LNCAP (cell line): Measurements from ENCODE around the gene SHC2.

Experiments used
- TF ChIP-seq, protein P1 (sequence below): fragments of 450-650 bp; IDR thresholded peaks from 2 replicates; pipeline ENCODE4 v1.5.1; 2017; ENCODE audit warnings: mild to moderate bottlenecking

The SHC2 gene

DNA sequence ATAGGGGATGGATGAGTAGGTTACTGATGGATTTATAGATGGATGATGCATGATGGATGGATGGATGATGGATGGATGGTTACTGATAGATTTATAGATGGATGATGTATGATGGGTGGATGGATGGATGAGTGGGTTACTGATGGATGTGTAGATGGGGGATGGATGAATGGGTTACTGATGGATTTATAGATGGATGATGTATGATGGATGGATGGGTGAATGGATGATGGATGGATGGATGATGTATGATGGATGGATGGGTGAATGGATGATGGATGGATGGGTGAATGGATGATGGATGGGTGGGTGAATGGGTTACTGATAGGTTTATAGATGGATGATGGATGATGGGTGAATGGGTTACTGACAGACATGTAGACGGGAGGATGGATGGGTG is 45.5 kb downstream of the SHC2 start:
- TF ChIP-seq, protein P1, sequence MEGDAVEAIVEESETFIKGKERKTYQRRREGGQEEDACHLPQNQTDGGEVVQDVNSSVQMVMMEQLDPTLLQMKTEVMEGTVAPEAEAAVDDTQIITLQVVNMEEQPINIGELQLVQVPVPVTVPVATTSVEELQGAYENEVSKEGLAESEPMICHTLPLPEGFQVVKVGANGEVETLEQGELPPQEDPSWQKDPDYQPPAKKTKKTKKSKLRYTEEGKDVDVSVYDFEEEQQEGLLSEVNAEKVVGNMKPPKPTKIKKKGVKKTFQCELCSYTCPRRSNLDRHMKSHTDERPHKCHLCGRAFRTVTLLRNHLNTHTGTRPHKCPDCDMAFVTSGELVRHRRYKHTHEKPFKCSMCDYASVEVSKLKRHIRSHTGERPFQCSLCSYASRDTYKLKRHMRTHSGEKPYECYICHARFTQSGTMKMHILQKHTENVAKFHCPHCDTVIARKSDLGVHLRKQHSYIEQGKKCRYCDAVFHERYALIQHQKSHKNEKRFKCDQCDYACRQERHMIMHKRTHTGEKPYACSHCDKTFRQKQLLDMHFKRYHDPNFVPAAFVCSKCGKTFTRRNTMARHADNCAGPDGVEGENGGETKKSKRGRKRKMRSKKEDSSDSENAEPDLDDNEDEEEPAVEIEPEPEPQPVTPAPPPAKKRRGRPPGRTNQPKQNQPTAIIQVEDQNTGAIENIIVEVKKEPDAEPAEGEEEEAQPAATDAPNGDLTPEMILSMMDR = no peak

DNA sequence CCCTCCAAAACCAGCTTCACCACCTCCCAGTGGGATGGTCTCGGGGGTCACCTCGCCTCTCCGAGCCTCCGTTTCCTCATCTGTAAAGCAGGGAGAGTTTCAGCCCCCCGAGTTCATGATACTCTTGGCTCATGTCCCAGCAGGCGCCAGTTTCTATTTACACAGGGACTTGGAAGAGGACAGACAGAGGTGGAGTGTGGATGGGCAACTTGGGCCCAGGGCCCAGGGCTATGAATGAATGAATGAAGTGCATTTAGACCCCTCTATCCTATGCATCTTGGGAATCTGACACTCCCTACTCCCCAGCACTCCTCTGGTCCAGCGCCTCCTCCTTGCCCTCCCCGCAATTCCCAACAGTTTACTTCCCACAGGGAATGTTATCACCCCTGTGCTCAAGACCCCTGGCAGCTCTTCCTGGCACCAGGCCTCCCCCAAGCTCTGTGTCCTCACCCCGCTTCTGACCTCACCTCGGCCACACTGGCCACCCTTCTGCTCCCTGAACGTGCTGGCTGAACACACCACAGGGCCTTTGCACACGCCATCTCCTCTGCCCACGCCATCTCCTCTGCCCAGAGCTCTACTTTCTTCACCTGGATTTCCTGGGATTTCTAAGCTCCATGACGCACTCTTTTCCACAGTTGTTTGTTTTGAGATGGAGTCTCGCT is 46.9 kb downstream of the SHC2 start:
- TF ChIP-seq, protein P1 = no peak

DNA sequence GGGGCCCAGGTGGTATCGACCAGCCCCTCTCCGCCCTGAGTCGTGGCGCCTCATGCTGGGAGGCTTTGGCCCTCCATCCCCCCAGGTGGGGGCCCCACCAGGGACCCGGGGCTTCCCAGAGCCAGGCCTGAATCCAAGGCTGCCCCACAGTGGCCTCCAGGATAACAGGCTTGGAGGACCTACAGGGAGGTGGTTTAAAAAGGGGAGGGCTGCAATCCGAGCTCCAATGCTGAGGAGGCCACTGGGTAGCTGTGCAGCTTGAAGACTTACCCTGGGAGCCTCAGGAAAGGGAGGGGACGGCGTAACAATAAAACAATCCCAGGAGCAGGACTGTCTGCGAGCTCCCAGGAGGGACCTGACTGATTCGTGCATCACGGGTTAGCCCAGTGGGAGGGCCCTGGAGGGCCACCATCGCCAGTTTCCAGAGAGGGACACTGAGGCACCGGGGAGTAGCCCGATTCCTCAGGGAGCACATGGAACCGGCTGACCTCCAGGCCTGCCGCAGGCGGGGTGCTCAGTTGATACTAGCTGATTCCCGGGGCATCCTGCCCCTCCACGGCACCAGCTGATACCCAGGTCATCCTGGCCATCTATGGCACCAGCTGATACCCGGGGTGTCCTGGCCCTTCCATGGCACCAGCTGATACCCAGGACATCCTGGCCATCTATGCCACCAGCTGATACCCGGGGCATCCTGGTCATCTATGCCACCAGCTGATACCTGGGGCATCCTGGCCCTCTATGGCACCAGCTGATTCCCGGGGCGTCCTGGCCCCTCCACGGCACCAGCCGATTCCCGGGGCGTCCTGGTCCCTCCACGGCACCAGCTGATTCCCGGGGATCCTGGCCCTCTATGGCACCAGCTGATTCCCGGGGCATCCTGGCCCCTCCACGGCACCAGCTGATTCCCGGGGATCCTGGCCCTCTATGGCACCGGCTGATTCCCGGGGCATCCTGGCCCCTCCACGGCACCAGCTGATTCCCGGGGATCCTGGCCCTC is 48.2 kb downstream of the SHC2 start:
- TF ChIP-seq, protein P1 = no peak

DNA sequence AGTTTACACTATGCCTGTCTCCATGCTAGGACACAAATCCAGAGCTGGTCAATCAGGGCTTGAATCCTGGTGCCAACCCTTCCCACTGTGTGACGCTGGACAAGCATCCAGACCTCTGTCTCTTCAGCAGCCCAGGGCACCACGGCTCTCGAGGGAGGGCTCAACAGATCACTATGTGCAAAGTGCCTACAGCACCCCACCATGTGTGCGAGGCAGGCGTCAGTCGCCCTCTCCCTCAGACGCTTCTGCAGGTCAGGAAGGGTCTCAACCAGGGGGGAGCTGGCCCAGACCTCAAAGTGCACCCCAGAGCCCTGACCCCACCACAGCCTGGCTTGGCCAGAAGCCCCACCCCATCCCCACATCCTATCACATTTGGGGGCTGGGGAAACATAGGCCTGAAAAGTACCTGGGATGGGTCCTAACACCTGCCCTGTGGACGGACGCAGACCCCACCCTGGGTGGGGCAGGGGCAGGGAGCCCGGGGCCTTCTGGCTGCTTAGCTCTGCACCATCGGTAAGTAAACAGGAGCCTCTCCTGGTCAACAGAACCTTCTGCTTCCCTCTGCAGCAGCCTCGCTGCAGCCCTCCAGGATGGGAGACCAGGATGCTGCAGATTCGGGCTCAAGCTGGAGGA is 49.0 kb downstream of the SHC2 start:
- TF ChIP-seq, protein P1 = no peak

DNA sequence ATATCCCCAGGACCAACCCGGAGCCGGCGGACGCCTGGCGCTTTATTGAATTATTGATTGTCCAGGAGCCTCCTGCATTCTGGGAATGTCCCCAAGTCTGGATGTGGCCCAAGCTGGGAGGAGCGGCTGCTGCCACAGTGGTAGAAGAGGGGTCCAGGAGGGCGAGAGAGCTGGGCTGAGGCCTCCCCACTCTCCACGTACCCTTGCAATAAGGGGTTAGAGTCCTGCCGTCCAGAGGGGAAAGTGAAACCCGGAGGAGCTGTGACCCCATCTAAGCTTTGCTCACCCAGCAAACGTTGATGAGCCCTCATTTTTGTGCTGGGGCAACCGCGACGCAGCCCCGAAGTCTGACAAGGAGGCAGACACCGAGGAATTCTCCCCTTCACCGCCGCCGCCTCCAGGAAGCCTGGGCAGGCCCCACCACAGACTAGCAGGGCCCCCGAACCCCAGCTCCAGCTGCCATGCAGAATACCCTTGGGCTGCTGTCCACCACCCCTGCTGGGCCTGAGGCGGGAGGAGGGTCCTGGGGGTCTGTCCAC is 50.5 kb downstream of the SHC2 start:
- TF ChIP-seq, protein P1 = no peak

DNA sequence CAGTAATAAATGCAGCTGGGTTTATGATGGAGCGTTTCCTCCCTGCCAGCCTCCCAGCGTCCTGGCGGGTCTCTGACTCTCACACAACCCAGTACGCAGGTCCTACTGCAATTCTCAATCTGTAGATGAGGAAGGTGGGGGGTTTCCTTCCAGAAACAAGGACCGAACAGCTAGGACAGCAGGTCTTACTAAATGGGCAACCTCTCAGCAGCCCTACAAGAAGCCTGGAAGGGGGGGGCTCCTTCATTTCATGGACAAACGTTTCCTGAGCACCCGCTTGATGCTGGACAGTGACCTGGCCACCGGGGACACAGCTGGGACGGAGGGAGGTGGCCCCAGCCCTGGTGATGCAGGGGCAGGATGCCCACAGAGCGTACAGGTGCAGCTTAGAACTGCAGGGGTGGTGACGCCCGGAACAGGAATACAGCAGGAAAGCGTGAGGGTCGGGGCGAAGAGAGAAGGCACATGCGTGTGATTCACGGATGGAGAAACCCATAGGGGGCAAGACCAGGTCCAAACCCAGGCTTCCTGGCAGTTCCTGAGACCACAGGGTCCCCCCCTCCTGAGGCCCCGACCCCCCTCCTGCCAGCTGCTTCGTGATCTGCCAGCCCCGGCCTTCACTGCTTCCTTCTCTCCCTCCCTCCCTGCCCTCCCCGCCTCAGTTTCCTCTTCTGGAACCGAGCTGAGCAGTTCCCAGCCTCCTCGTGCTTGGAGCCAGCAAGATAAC is 51.2 kb downstream of the SHC2 start:
- TF ChIP-seq, protein P1 = no peak
